Esophagus muscularis mucosa (tissue), 4 donors: ENCODE results near the gene EFCAB7. TPM values are rescaled to one million over a fixed set of nuclear protein-coding genes. Genes with fewer than 3 reads are reported as not detected.

ENCODE experiments used
- DNase-seq: peaks from one replicate; pipeline ENCODE4 v3.0.0-alpha.2; 2017; ENCODE audit errors: extremely low spot score
- H3K27ac ChIP-seq, 4 donors: fragments of 200-600 bp; sonication (generic); replicated peaks in 1 of 4; 1 replicate in 3 of 4; 2 replicates in 1 of 4; pipeline ENCODE4 v1.5.1; 2016 to 2019; ENCODE audit warnings: mild to moderate bottlenecking in 1 of 4
- H3K27me3 ChIP-seq, 4 donors: fragments of 200-600 bp; sonication (generic); one replicate each; pipeline versions ENCODE4 v1.5.1 to v1.6.0; 2016 to 2019
- H3K36me3 ChIP-seq, 4 donors: fragments of 200-600 bp; sonication (generic); one replicate each; pipeline ENCODE4 v1.5.1; 2016 to 2019
- H3K4me1 ChIP-seq, 4 donors: fragments of 200-600 bp; sonication (generic); one replicate each; pipeline ENCODE4 v1.5.1; 2016 to 2019
- H3K4me3 ChIP-seq, 4 donors: fragments of 200-600 bp; sonication (generic); 1 replicate in 2 of 4; 2 replicates in 2 of 4; pipeline ENCODE4 v1.5.1; 2016 to 2019; ENCODE audit warnings: mild to moderate bottlenecking in 4 of 4, moderate library complexity in 1 of 4
- H3K9me3 ChIP-seq, 4 donors: fragments of 200-600 bp; sonication (generic); 1 replicate in 3 of 4; 2 replicates in 1 of 4; pipeline ENCODE4 v1.5.1; 2016 to 2019
- CTCF ChIP-seq, 3 experiments: fragments of 200-600 bp in 2 of 3; fragments of 450-650 bp in 1 of 3; sonication (generic) in 2 of 3; IDR thresholded peaks; one replicate each; pipeline ENCODE4 v1.5.1; 2017 to 2019; ENCODE audit warnings: antibody characterized with exemption in 3 of 3, mild to moderate bottlenecking in 2 of 3, moderate library complexity in 1 of 3
- EP300 ChIP-seq: sonication (generic); formaldehyde crosslinking; IDR thresholded peaks from one replicate; pipeline ENCODE4 v1.6.1; 2017; ENCODE audit warnings: antibody characterized with exemption
- POLR2A ChIP-seq: fragments of 450-650 bp; IDR thresholded peaks from one replicate; pipeline ENCODE4 v1.6.1; 2017; ENCODE audit warnings: antibody characterized with exemption, moderate library complexity, mild to moderate bottlenecking, low read depth
- POLR2AphosphoS5 ChIP-seq, 2 donors: sonication (generic); formaldehyde crosslinking; IDR thresholded peaks; one replicate each; pipeline ENCODE4 v1.6.1; 2017; ENCODE audit warnings: antibody characterized with exemption in 2 of 2
- WGBS: methylation state at CpG from one replicate; pipeline ENCODE4 v1.1.5; 2018; 5-methylcytosine and 5-hydroxymethylcytosine counted together
- intact Hi-C: fragments of 100-400 bp; cut with DNase I; formaldehyde crosslinking; loops from one replicate; pipeline ENCODE4 v1.15.1; 2023
- total RNA-seq, 4 donors: library from RNA; depleted of rRNA; stranded (reverse); fragments of >200 nt; gene quantifications; one replicate each; pipeline versions ENCODE4 v1.1.0 to v1.2.1, GENCODE V29; 2016

Gene EFCAB7
- total RNA-seq, 4 donors from 2014 or later: 5.1 to 17.9 (median 6.9) TPM

- intact Hi-C loops: no loop called here
- H3K27me3 ChIP-seq: no peaks in the 10 kb centered on the region
- H3K4me1 ChIP-seq: peaks cover 0 to 5% (median 0%) of the 10 kb centered on the region in 4 donors
- H3K27ac ChIP-seq: no peak overlapping the region
- no peaks in the 10 kb centered on the region for H3K9me3 ChIP-seq
- TF ChIP-seq POLR2A: no peak
- no peak for TF ChIP-seq EP300
- no peak for TF ChIP-seq POLR2AphosphoS5 (IDR thresholded peaks at IDR 0.05)
- no peak for TF ChIP-seq CTCF (IDR thresholded peaks at IDR 0.05)
- peaks cover 0 to 12% (median 2%) of the 10 kb centered on the region in 4 donors for H3K36me3 ChIP-seq
- no peak overlapping the region for H3K4me3 ChIP-seq
- no peak for DNase-seq
Observed at GRCh38 chr1:63506782-63507181, 16.5 kb upstream of the EFCAB7 start.

GRCh38 chr1:63509718-63510117 lies 13.6 kb upstream of the EFCAB7 start:
- 87% methylated on average over 10 of the region's 10 CpGs for WGBS
- Histone ChIP-seq H3K4me1 (peaks cover 0 to 20% (median 4%) of the 10 kb centered on the region in 4 donors), H3K36me3 (peaks cover 0 to 12% (median 2%) of the 10 kb centered on the region in 4 donors), H3K27ac (no peak overlapping the region), H3K4me3 (no peak overlapping the region), H3K9me3 (no peaks in the 10 kb centered on the region), H3K27me3 (no peaks in the 10 kb centered on the region)
- DNase-seq: no peak
- intact Hi-C loops: no loop called here
- TF ChIP-seq POLR2A (no peak), EP300 (no peak), POLR2AphosphoS5 (IDR thresholded peaks at IDR 0.05) (no peak), CTCF (IDR thresholded peaks at IDR 0.05) (no peak)

GRCh38 chr1:63512584-63512983 lies 10.7 kb upstream of the EFCAB7 start:
- Histone ChIP-seq H3K36me3 (peaks cover 0 to 6% (median 0%) of the 10 kb centered on the region in 4 donors), H3K27ac (peak overlapping the region in 3 of 4 donors; percentile 13 to 29 (median 20)), H3K9me3 (no peaks in the 10 kb centered on the region), H3K27me3 (no peaks in the 10 kb centered on the region), H3K4me1 (peaks cover 0 to 20% (median 4%) of the 10 kb centered on the region in 4 donors), H3K4me3 (no peak overlapping the region)
- TF ChIP-seq EP300 (no peak), POLR2AphosphoS5 (IDR thresholded peaks at IDR 0.05) (no peak), CTCF (IDR thresholded peaks at IDR 0.05) (no peak), POLR2A (no peak)
- no peak for DNase-seq
- intact Hi-C loops: no loop called here

GRCh38 chr1:63516629-63517028 lies 6.7 kb upstream of the EFCAB7 start:
- intact Hi-C loops: no loop called here
- no peak for TF ChIP-seq EP300
- TF ChIP-seq POLR2A: no peak
- no peak for TF ChIP-seq POLR2AphosphoS5 (IDR thresholded peaks at IDR 0.05)
- TF ChIP-seq CTCF (IDR thresholded peaks at IDR 0.05): no peak
- Histone ChIP-seq H3K9me3 (no peaks in the 10 kb centered on the region), H3K27me3 (no peaks in the 10 kb centered on the region), H3K4me3 (no peak overlapping the region), H3K4me1 (peaks cover 0 to 16% (median 5%) of the 10 kb centered on the region in 4 donors), H3K27ac (no peak overlapping the region), H3K36me3 (no peaks in the 10 kb centered on the region)
- no peak for DNase-seq
- 91% methylated on average over 2 of the region's 2 CpGs for WGBS

GRCh38 chr1:63523738-63524137 lies 413 bp downstream of the EFCAB7 start:
- intact Hi-C loops: loop anchor here (5.0 to 10.0 kb wide), 2 partner anchors 36 to 159 kb away; partner anchors contain the start of gene ALG6
- peak overlapping the region; percentile 64 to 81 (median 68) for H3K4me3 ChIP-seq
- DNase-seq: no peak
- H3K4me1 ChIP-seq: peaks cover 15 to 28% (median 24%) of the 10 kb centered on the region in 4 donors
- 2% methylated on average over 11 of the region's 11 CpGs for WGBS
- H3K27ac ChIP-seq: peak overlapping the region; percentile 85 to 94 (median 92)
- H3K36me3 ChIP-seq: peaks cover 0 to 20% (median 0%) of the 10 kb centered on the region in 4 donors
- H3K9me3 ChIP-seq: no peaks in the 10 kb centered on the region
- TF ChIP-seq POLR2A (no peak), EP300 (no peak), CTCF (IDR thresholded peaks at IDR 0.05) (no peak), POLR2AphosphoS5 (IDR thresholded peaks at IDR 0.05) (no peak)
- H3K27me3 ChIP-seq: no peaks in the 10 kb centered on the region
